K562 (cell line): Measurements from ENCODE around the gene LCN1. TPM values are rescaled to one million over a fixed set of nuclear protein-coding genes. Genes with fewer than 3 reads are reported as not detected.

Experiments
- CEBPG ChIP-seq, 3 experiments: fragments of 200-800 bp in 1 of 3; sonication (Bioruptor generic) in 1 of 3; sonication (generic) in 1 of 3; formaldehyde crosslinking in 1 of 3; IDR thresholded peaks in 2 of 3; conservative IDR thresholded peaks in 1 of 3; 2 replicates each; pipeline versions ENCODE4 v1.6.1 to v1.8.0; 2016 to 2022; ENCODE audit warnings: missing compliant biosample characterization in 2 of 3, missing genetic modification characterization in 2 of 3, mild to moderate bottlenecking in 1 of 3, missing genetic modification reagents in 1 of 3
- FOXP4 ChIP-seq: sonication (generic); formaldehyde crosslinking; IDR thresholded peaks from 2 replicates; pipeline ENCODE4 v1.8.0; 2022; ENCODE audit warnings: mild to moderate bottlenecking, missing genetic modification reagents, borderline replicate concordance
- NFE2 ChIP-seq: IDR thresholded peaks from 2 replicates; pipeline ENCODE4 v1.6.1; 2014; ENCODE audit warnings: antibody characterized with exemption, low read depth
- NR1H2 ChIP-seq: sonication (generic); formaldehyde crosslinking; IDR thresholded peaks from 2 replicates; pipeline ENCODE4 v1.4.0; 2020; ENCODE audit warnings: mild to moderate bottlenecking, missing genetic modification reagents
- STAT5B ChIP-seq: fragments of 250-450 bp; sonication (Bioruptor Pico); IDR thresholded peaks from 2 replicates; pipeline ENCODE4 v1.8.0; 2021; ENCODE audit warnings: mild to moderate bottlenecking, inconsistent platforms
- TEAD1 ChIP-seq, 2 experiments: fragments of 450-650 bp in 1 of 2; sonication (generic) in 1 of 2; formaldehyde crosslinking; IDR thresholded peaks; 2 replicates each; pipeline versions ENCODE4 v1.4.0 to v1.8.0; 2020 to 2022; ENCODE audit warnings: mild to moderate bottlenecking in 2 of 2, missing genetic modification reagents in 1 of 2
- ZNF121 ChIP-seq: sonication (generic); formaldehyde crosslinking; conservative IDR thresholded peaks from 2 replicates; pipeline ENCODE4 v1.8.0; 2022; ENCODE audit warnings: missing genetic modification reagents
- ZNF395 ChIP-seq: fragments of 200-800 bp; sonication (Bioruptor generic); IDR thresholded peaks from 2 replicates; pipeline ENCODE4 v1.6.1; 2017; ENCODE audit warnings: missing genetic modification characterization, missing compliant biosample characterization
- ZNF41 ChIP-seq: fragments of 250-450 bp; sonication (Bioruptor Pico); conservative IDR thresholded peaks from 2 replicates; pipeline ENCODE4 v1.4.0; 2020; ENCODE audit warnings: mild to moderate bottlenecking
- ZNF766 ChIP-seq: fragments of 200-800 bp; sonication (Bioruptor generic); conservative IDR thresholded peaks from 2 replicates; pipeline ENCODE4 v1.6.1; 2016; ENCODE audit warnings: missing genetic modification characterization, missing compliant biosample characterization
- polyA plus RNA-seq, 8 experiments: library from polyadenylated mRNA; depleted of rRNA in 4 of 8; stranded (reverse) in 5 of 8; unstranded in 3 of 8; fragments of >200 nt; fragmentation: Nextera tagmentation in 2 of 8; fragmentation: Illumina TruSeq in 1 of 8; extraction: Ambion mirVana in 2 of 8; extraction: Trizol in 1 of 8; gene quantifications; 2 replicates each; pipeline versions ENCODE4 v1.2.1 to v1.2.3, GENCODE V29; 2011 to 2014; ENCODE audit warnings: inconsistent platforms in 1 of 8, missing spikeins in 1 of 8
- total RNA-seq, 7 experiments: library from RNA; depleted of rRNA in 6 of 7; stranded (reverse); fragments of >200 nt in 6 of 7; fragmentation: Illumina TruSeq in 2 of 7; extraction: Trizol in 2 of 7; gene quantifications; 2 replicates each; pipeline versions ENCODE4 v1.2.1 to v1.2.3, GENCODE V29; 2011 to 2021; ENCODE audit warnings: low replicate concordance in 1 of 7
- TF ChIP-seq, protein P1 (sequence below): fragments of 200-400 bp; formaldehyde crosslinking; IDR thresholded peaks from 2 replicates; pipeline ENCODE4 v1.6.1; 2017; ENCODE audit warnings: mild to moderate bottlenecking, low read depth, low read length, moderate library complexity
- TF ChIP-seq, protein P2 (sequence below), 2 experiments: fragments of 450-650 bp; IDR thresholded peaks; 2 replicates each; pipeline ENCODE4 v1.6.1; 2016; ENCODE audit warnings: mild to moderate bottlenecking in 2 of 2, borderline replicate concordance in 1 of 2, low read depth in 1 of 2, moderate library complexity in 1 of 2

LCN1 gene
- total and polyA plus RNA-seq, 9 of the 15 experiments (the other 6 are each of a cell fraction or from before 2014, with no cell fraction given), result not detected

DNA sequence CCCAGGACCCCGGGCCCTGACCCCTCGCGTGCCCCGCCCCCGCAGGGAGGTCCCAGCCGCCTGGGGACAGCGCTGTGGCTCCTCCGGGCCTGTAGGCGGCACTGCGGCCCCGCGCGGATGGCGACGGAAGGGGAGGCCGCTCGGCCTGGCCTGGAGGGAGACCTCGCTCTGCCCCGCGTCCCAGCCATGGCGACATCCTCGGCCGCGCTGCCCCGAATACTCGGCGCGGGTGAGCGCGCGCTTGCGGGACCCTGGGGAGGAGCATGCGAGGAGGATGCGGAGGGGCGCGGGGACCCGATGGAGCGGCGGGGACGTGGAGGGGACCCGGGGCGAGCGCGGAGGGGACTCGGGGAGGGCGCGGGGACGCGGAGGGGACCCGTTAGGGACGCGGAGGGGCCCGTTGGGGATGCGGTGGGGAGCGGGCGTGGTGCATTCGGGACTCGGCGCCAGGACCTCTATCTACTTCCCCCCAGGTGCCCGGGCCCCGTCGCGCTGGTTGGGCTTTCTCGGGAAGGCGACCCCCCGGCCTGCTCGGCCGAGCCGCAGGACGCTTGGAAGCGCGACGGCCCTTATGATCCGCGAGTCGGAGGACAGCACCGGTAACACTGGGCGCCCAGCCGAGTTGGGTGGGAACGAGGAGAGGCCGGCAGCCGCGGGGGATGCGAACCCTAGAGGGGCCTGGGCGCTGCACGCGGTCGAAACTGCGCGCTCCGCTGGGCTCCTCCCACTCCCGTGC, 20.5 kb upstream of the LCN1 start, which contains the start of gene MRPS2 (continued):
- no peak for TF ChIP-seq ZNF395 (CRISPR knock-in tag)
- TF ChIP-seq, protein P1, sequence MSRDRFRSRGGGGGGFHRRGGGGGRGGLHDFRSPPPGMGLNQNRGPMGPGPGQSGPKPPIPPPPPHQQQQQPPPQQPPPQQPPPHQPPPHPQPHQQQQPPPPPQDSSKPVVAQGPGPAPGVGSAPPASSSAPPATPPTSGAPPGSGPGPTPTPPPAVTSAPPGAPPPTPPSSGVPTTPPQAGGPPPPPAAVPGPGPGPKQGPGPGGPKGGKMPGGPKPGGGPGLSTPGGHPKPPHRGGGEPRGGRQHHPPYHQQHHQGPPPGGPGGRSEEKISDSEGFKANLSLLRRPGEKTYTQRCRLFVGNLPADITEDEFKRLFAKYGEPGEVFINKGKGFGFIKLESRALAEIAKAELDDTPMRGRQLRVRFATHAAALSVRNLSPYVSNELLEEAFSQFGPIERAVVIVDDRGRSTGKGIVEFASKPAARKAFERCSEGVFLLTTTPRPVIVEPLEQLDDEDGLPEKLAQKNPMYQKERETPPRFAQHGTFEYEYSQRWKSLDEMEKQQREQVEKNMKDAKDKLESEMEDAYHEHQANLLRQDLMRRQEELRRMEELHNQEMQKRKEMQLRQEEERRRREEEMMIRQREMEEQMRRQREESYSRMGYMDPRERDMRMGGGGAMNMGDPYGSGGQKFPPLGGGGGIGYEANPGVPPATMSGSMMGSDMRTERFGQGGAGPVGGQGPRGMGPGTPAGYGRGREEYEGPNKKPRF, result no peak
- no peak for TF ChIP-seq ZNF766 (CRISPR knock-in tag)
- TF ChIP-seq, protein P2, sequence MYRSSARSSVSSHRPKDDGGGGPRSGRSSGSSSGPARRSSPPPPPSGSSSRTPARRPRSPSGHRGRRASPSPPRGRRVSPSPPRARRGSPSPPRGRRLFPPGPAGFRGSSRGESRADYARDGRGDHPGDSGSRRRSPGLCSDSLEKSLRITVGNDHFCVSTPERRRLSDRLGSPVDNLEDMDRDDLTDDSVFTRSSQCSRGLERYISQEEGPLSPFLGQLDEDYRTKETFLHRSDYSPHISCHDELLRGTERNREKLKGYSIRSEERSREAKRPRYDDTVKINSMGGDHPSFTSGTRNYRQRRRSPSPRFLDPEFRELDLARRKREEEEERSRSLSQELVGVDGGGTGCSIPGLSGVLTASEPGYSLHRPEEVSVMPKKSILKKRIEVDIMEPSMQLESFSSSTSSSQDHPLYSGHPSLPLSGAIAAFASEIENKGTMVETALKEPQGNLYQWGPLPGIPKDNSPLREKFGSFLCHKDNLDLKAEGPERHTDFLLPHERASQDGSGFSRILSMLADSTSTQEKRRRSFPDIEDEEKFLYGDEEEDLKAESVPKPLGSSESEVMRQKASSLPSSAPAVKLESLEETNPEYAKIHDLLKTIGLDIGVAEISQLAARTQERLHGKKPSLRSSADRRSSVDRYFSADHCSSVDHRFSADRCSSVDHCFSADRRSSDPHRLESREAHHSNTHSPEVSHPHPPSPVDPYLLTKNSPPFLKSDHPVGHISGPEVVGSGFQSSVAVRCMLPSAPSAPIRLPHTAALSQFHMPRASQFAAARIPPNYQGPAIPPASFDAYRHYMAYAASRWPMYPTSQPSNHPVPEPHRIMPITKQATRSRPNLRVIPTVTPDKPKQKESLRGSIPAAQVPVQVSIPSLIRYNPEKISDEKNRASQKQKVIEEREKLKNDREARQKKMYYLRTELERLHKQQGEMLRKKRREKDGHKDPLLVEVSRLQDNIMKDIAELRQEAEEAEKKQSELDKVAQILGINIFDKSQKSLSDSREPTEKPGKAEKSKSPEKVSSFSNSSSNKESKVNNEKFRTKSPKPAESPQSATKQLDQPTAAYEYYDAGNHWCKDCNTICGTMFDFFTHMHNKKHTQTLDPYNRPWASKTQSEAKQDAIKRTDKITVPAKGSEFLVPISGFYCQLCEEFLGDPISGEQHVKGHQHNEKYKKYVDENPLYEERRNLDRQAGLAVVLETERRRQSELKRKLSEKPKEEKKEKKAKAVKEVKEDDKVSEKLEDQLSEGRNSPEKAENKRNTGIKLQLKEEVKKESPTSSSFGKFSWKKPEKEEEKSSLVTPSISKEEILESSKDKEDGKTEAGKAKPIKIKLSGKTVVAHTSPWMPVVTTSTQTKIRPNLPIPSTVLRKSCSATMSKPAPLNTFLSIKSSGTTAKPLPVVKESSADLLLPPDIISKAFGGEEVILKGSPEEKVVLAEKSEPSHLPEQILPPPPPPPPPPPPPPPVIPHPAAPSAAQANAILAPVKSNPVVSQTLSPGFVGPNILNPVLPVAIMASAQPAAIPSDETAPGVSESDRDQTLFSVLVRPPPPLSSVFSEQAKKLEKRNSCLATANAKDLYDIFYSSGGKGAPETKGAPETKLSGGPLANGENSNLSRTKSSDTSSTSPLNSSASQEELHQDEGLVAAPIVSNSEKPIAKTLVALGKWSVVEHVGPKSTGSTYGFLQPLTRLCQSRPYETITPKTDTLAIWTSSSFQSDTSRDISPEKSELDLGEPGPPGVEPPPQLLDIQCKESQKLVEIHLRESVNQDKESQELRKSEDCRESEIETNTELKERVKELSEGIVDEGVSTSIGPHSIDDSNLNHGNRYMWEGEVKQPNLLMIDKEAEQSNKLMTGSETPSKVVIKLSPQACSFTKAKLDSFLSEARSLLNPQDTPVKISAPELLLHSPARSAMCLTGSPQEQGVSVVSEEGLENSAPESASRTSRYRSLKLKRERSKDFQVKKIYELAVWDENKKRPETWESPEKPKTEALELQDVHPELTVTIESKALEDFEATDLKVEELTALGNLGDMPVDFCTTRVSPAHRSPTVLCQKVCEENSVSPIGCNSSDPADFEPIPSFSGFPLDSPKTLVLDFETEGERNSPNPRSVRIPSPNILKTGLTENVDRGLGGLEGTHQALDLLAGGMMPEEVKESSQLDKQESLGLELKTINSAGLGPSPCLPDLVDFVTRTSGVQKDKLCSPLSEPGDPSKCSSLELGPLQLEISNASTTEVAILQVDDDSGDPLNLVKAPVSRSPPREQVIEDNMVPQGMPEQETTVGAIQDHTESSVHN (IDR thresholded peaks at IDR 0.05; ENCODE audit: borderline replicate concordance in 1 of 2, low read depth in 1 of 2), result no peak
- TF ChIP-seq NR1H2 (CRISPR knock-in tag), result no peak
- TF ChIP-seq FOXP4 (CRISPR knock-in tag), result no peak
- TF ChIP-seq NFE2, result no peak
- no peak for TF ChIP-seq ZNF41 (CRISPR knock-in tag)
- no peak for TF ChIP-seq STAT5B (CRISPR knock-in tag)
- TF ChIP-seq CEBPG (CRISPR knock-in tag; IDR thresholded peaks at IDR 0.05), result no peak
- no peak for TF ChIP-seq CEBPG (tag; conservative IDR thresholded peaks at IDR 0.05 in 1 of 2, IDR thresholded peaks at IDR 0.05 in 1 of 2)
- no peak for TF ChIP-seq ZNF121 (CRISPR knock-in tag)
- TF ChIP-seq TEAD1 (CRISPR knock-in tag; IDR thresholded peaks at IDR 0.05), result no peak; a peak in 1 of 4 replicates
